CD4-positive, alpha-beta T cell treated with Interleukin-1 beta for 1 hour (primary cell): ENCODE results near the gene PSMD9.
"Not testable (repeated sequence)": the region's sequence is repeated elsewhere in the genome, so short reads cannot be mapped to it uniquely, and the experiment has no call there.

Experiments
- DNase-seq, 2 donors: peaks; one replicate each; pipeline ENCODE4 v3.0.0-alpha.2; 2020 to 2022

Gene PSMD9

GRCh38 chr12:121874071-121874470 is 14.5 kb upstream of the PSMD9 start:
- no peak for DNase-seq

GRCh38 chr12:121875582-121875981 is 13.0 kb upstream of the PSMD9 start:
- no peak for DNase-seq

GRCh38 chr12:121876080-121876447 is 12.5 kb upstream of the PSMD9 start:
- not testable (repeated sequence) for DNase-seq

- DNase-seq, result no peak
Observed at GRCh38 chr12:121883315-121883660, 5.3 kb upstream of the PSMD9 start.

GRCh38 chr12:121885129-121885528 is 3.5 kb upstream of the PSMD9 start:
- DNase-seq, result not testable (repeated sequence)

GRCh38 chr12:121888083-121888477 is 510 bp upstream of the PSMD9 start:
- DNase-seq, result no peak

GRCh38 chr12:121889274-121889624 is 659 bp downstream of the PSMD9 start:
- no peak for DNase-seq

- DNase-seq, result not testable (repeated sequence)
Observed at GRCh38 chr12:121889661-121890060, 1.1 kb downstream of the PSMD9 start.

- no peak for DNase-seq
Observed at GRCh38 chr12:121892673-121893561, 4.3 kb downstream of the PSMD9 start.

GRCh38 chr12:121893961-121894460 is 5.4 kb downstream of the PSMD9 start:
- DNase-seq, result no peak

- DNase-seq, result no peak
Observed at GRCh38 chr12:121894633-121895032, 6.0 kb downstream of the PSMD9 start.

GRCh38 chr12:121898287-121898686 is 9.7 kb downstream of the PSMD9 start:
- no peak for DNase-seq

- no peak for DNase-seq
Observed at GRCh38 chr12:121899590-121899989, 11.0 kb downstream of the PSMD9 start.

- DNase-seq, result no peak
Observed at GRCh38 chr12:121903202-121903601, 14.6 kb downstream of the PSMD9 start.

GRCh38 chr12:121905746-121906145 is 17.2 kb downstream of the PSMD9 start:
- no peak for DNase-seq

- DNase-seq, result no peak
Observed at GRCh38 chr12:121908702-121909101, 20.1 kb downstream of the PSMD9 start.

GRCh38 chr12:121911824-121912585 is 23.4 kb downstream of the PSMD9 start:
- no peak for DNase-seq

GRCh38 chr12:121915841-121916321 is 27.3 kb downstream of the PSMD9 start:
- no peak for DNase-seq

GRCh38 chr12:121916719-121917118 is 28.1 kb downstream of the PSMD9 start:
- no peak for DNase-seq

- DNase-seq, result peak; percentile 95 to 97
Observed at GRCh38 chr12:121917950-121918678, 29.5 kb downstream of the PSMD9 start, which contains the start of gene CFAP251. Gene CFAP251, plus strand, starts transcription at chr12:121918592. Its CDS starts 2,714 bp downstream, at chr12:121921306.

- no peak for DNase-seq
Observed at GRCh38 chr12:121918679-121919038, 30.1 kb downstream of the PSMD9 start.

- no peak for DNase-seq
Observed at GRCh38 chr12:121921066-121921465, 32.5 kb downstream of the PSMD9 start.

- DNase-seq, result no peak
Observed at GRCh38 chr12:121925358-121925695, 36.7 kb downstream of the PSMD9 start.
